GM12878 (cell line): Measurements from ENCODE around the gene LGALS8. TPM values are rescaled to one million over a fixed set of nuclear protein-coding genes. Genes with fewer than 3 reads are reported as not detected.

Experiments
- ASH2L ChIP-seq: fragments of 300-600, 200-600 bp; sonication (generic); IDR thresholded peaks from 2 replicates; pipeline ENCODE4 v1.6.1; 2017; ENCODE audit warnings: low read depth, mild to moderate bottlenecking, borderline replicate concordance
- ATF2 ChIP-seq: IDR thresholded peaks from 2 replicates; pipeline ENCODE4 v1.6.1; 2012; ENCODE audit warnings: low read length, inconsistent platforms
- ATF3 ChIP-seq: IDR thresholded peaks from 2 replicates; pipeline ENCODE4 v1.6.1; 2011; ENCODE audit warnings: low read depth, mild to moderate bottlenecking, low read length, moderate library complexity, borderline replicate concordance; ENCODE audit errors: extremely low read depth
- BCL3 ChIP-seq: IDR thresholded peaks from 2 replicates; pipeline ENCODE4 v1.6.1; 2011; ENCODE audit warnings: borderline replicate concordance, low read depth, mild to moderate bottlenecking, moderate library complexity, low read length; ENCODE audit not compliant: insufficient read depth, poor library complexity, severe bottlenecking
- CBX5 ChIP-seq: sonication (generic); IDR thresholded peaks from 2 replicates; pipeline ENCODE4 v1.6.1; 2016; ENCODE audit warnings: low read depth, moderate library complexity, mild to moderate bottlenecking, inconsistent platforms
- CHD1 ChIP-seq: IDR thresholded peaks from 2 replicates; pipeline ENCODE4 v1.6.1; 2012; ENCODE audit warnings: low read depth, low read length, improper control_type of control experiment
- CHD4 ChIP-seq: fragments of 200-600 bp; sonication (generic); IDR thresholded peaks from 2 replicates; pipeline ENCODE4 v1.6.1; 2016; ENCODE audit warnings: mild to moderate bottlenecking
- DPF2 ChIP-seq: fragments of 450-650 bp; IDR thresholded peaks from 2 replicates; pipeline ENCODE4 v1.6.1; 2017; ENCODE audit warnings: mild to moderate bottlenecking
- FOXK2 ChIP-seq: fragments of 450-650 bp; IDR thresholded peaks from 2 replicates; pipeline ENCODE4 v1.6.1; 2017; ENCODE audit warnings: mild to moderate bottlenecking, moderate library complexity
- MEF2B ChIP-seq: fragments of 450-650 bp; IDR thresholded peaks from 2 replicates; pipeline ENCODE4 v1.6.1; 2018; ENCODE audit warnings: mild to moderate bottlenecking, moderate library complexity; ENCODE audit not compliant: partially characterized antibody, poor library complexity, severe bottlenecking
- MTA2 ChIP-seq: fragments of 450-650 bp; IDR thresholded peaks from 2 replicates; pipeline ENCODE4 v1.6.1; 2016; ENCODE audit warnings: low read depth, mild to moderate bottlenecking, moderate library complexity
- MYB ChIP-seq: fragments of 150-350 bp; IDR thresholded peaks from 2 replicates; pipeline ENCODE4 v1.6.1; 2014; ENCODE audit warnings: mild to moderate bottlenecking, low read depth, low read length, borderline replicate concordance
- NKRF ChIP-seq: fragments of 450-650 bp; conservative IDR thresholded peaks from 2 replicates; pipeline ENCODE4 v1.6.1; 2017; ENCODE audit warnings: mild to moderate bottlenecking, moderate library complexity
- PAX5 ChIP-seq: IDR thresholded peaks from 2 replicates; pipeline ENCODE4 v1.6.1; 2011; ENCODE audit warnings: low read depth, low read length, borderline replicate concordance
- POLR2AphosphoS2 ChIP-seq: IDR thresholded peaks from 2 replicates; pipeline ENCODE4 v1.6.1; 2011; ENCODE audit warnings: low read depth, mild to moderate bottlenecking, low read length, improper control_type of control experiment, moderate library complexity
- RCOR1 ChIP-seq: conservative IDR thresholded peaks from 2 replicates; pipeline ENCODE4 v1.6.1; 2012; ENCODE audit warnings: low read depth, low read length, improper control_type of control experiment
- RUNX3 ChIP-seq: IDR thresholded peaks from 2 replicates; pipeline ENCODE4 v1.6.1; 2012; ENCODE audit warnings: low read length, inconsistent platforms
- SMAD5 ChIP-seq: IDR thresholded peaks from 2 replicates; pipeline ENCODE4 v1.6.1; 2016; ENCODE audit warnings: antibody characterized with exemption, low read depth
- SREBF2 ChIP-seq: IDR thresholded peaks from 2 replicates; pipeline ENCODE4 v1.6.1; 2012; ENCODE audit warnings: mild to moderate bottlenecking, low read length
- SUPT20H ChIP-seq: IDR thresholded peaks from 2 replicates; pipeline ENCODE4 v1.6.1; 2011; ENCODE audit warnings: low read depth, mild to moderate bottlenecking, low read length, moderate library complexity, borderline replicate concordance; ENCODE audit not compliant: control insufficient read depth
- TBL1XR1 ChIP-seq: IDR thresholded peaks from 2 replicates; pipeline ENCODE4 v1.6.1; 2012; ENCODE audit warnings: low read depth, low read length, improper control_type of control experiment
- TCF12 ChIP-seq: IDR thresholded peaks from 2 replicates; pipeline ENCODE4 v1.6.1; 2011; ENCODE audit warnings: low read depth, mild to moderate bottlenecking, low read length
- YY1 ChIP-seq: IDR thresholded peaks from 2 replicates; pipeline ENCODE4 v1.6.1; 2011; ENCODE audit warnings: low read depth, mild to moderate bottlenecking, low read length
- ZSCAN29 ChIP-seq: fragments of 450-650 bp; IDR thresholded peaks from 2 replicates; pipeline ENCODE4 v1.6.1; 2017; ENCODE audit warnings: mild to moderate bottlenecking, moderate library complexity
- ZZZ3 ChIP-seq: IDR thresholded peaks from 2 replicates; pipeline ENCODE4 v1.6.1; 2011; ENCODE audit warnings: low read depth; ENCODE audit not compliant: control insufficient read depth, insufficient read length
- polyA plus RNA-seq, 11 experiments: library from polyadenylated mRNA; depleted of rRNA in 4 of 11; unstranded in 6 of 11; stranded (reverse) in 5 of 11; fragments of >200 nt; fragmentation: Nextera tagmentation in 4 of 11; fragmentation: Illumina TruSeq in 1 of 11; extraction: Ambion mirVana in 4 of 11; extraction: Trizol in 1 of 11; gene quantifications; 1 replicate in 1 of 11; 2 replicates in 10 of 11; pipeline versions ENCODE4 v1.2.1 to v1.2.3, GENCODE V29; 2011 to 2016; ENCODE audit warnings: inconsistent platforms in 2 of 11, missing spikeins in 2 of 11, low read depth in 1 of 11
- total RNA-seq, 4 experiments: library from RNA; depleted of rRNA in 3 of 4; stranded (reverse); fragments of >200 nt in 3 of 4; fragmentation: Illumina TruSeq in 1 of 4; extraction: Trizol in 1 of 4; gene quantifications; 2 replicates each; pipeline versions ENCODE4 v1.2.1 to v1.2.3, GENCODE V29; 2013 to 2021

LGALS8 gene
- total and polyA plus RNA-seq, 10 of the 15 experiments (the other 5 are each of a cell fraction or from before 2014, with no cell fraction given) = 15.4 to 86.5 (median 19.2) TPM

GRCh38 chr1:236524142-236524894 is 536 bp downstream of the LGALS8 start (continued):
- no peak for TF ChIP-seq BCL3
- TF ChIP-seq CBX5 = no peak
- no peak for TF ChIP-seq CHD1
- 0 out of 2 replicates have a peak, but pooled peaks have one; percentile 16 for TF ChIP-seq ASH2L
- TF ChIP-seq PAX5 = no peak
- no peak for TF ChIP-seq ZZZ3
- no peak for TF ChIP-seq MYB
- no peak for TF ChIP-seq ZSCAN29
- TF ChIP-seq RCOR1 = no peak
- peak; percentile 94 for TF ChIP-seq MEF2B
- no peak for TF ChIP-seq TBL1XR1
- no peak for TF ChIP-seq FOXK2
- TF ChIP-seq ATF3 = peak; percentile 36; the same call in 1 of the 2 replicates
- TF ChIP-seq TCF12 = no peak
- TF ChIP-seq CHD4 = no peak
- TF ChIP-seq SREBF2 = no peak
- peak; percentile 86 for TF ChIP-seq YY1
- no peak for TF ChIP-seq SUPT20H
- no peak for TF ChIP-seq ATF2
- peak; percentile 57 for TF ChIP-seq POLR2AphosphoS2
- peak; percentile 47 for TF ChIP-seq RUNX3
- peak; percentile 58 for TF ChIP-seq MTA2
- TF ChIP-seq SMAD5 = no peak
- no peak; the same call in 1 of the 2 replicates for TF ChIP-seq NKRF
- TF ChIP-seq DPF2 = 0 out of 2 replicates have a peak, but pooled peaks have one; percentile 50
